Endothelial cell of umbilical vein (primary cell): ENCODE measurements around the gene FOXC1. TPM values are rescaled to one million over a fixed set of nuclear protein-coding genes. Genes with fewer than 3 reads are reported as not detected.

Experiments
- BruUV-seq: library from RNA; stranded (reverse); fragments of 400-500 nt; replicated peaks from 2 replicates; lab custom pipeline; 2021; lab: Mats Ljungman, UMichigan
- CTCF ChIA-PET: fragments of 300-600, 350-600 bp; sonication (Branson Sonifier 250); formaldehyde crosslinking; loops from one replicate; lab custom pipeline; 2021; ENCODE audit warnings: antibody characterized with exemption, inconsistent platforms; lab: Charles Lee
- POLR2A ChIA-PET: fragments of 300-600, 350-600 bp; sonication (Branson Sonifier 250); formaldehyde crosslinking; loops from one replicate; lab custom pipeline; 2021; ENCODE audit warnings: antibody characterized with exemption, inconsistent platforms; lab: Charles Lee
- DNase-seq: peaks from one replicate; pipeline ENCODE4 v3.0.0-alpha.2; 2011; ENCODE audit warnings: low read depth, low spot score
- FAIRE-seq: peaks from 2 replicates; lab custom pipeline; 2011; peaks lifted over from hg19 to GRCh38; lab: Jason Lieb, UNC
- H2AFZ ChIP-seq: 2 replicates; pipeline ENCODE4 v1.6.0; 2012; ENCODE audit warnings: low read depth, low read length, control low read depth, inconsistent platforms
- H3K27ac ChIP-seq: 2 replicates; pipeline ENCODE4 v1.5.1; 2011; ENCODE audit warnings: low read depth, mild to moderate bottlenecking, control low read depth, low read length, moderate library complexity; ENCODE audit not compliant: insufficient read depth
- H3K27me3 ChIP-seq, 2 experiments: 2 replicates each; pipeline versions ENCODE4 v1.6.0 to v1.6.1; 2011; ENCODE audit warnings: low read length in 2 of 2, mixed read lengths in 1 of 2; ENCODE audit not compliant: control insufficient read depth in 2 of 2, insufficient read depth in 2 of 2
- H3K36me3 ChIP-seq, 2 experiments: 2 replicates in 1 of 2; 3 replicates in 1 of 2; pipeline ENCODE4 v1.5.1; 2011; ENCODE audit warnings: low read length in 2 of 2, mild to moderate bottlenecking in 1 of 2, moderate library complexity in 1 of 2; ENCODE audit not compliant: control insufficient read depth in 2 of 2, insufficient read depth in 2 of 2; ENCODE audit errors: extremely low read depth in 1 of 2
- H3K4me1 ChIP-seq: 3 replicates; pipeline ENCODE4 v1.5.1; 2011; ENCODE audit warnings: mild to moderate bottlenecking, low read length; ENCODE audit not compliant: control insufficient read depth, insufficient read depth; ENCODE audit errors: extremely low read depth
- H3K4me2 ChIP-seq: 2 replicates; pipeline ENCODE4 v1.6.1; 2011; ENCODE audit warnings: low read length, control low read depth, mixed read lengths; ENCODE audit not compliant: insufficient read depth
- H3K4me3 ChIP-seq, 3 experiments: fragments of 200-600 bp in 1 of 3; sonication (generic), shearing (Covaris generic) in 1 of 3; replicated peaks in 1 of 3; 2 replicates each; pipeline ENCODE4 v1.5.1; 2011 to 2016; ENCODE audit warnings: control low read depth in 3 of 3, low read length in 3 of 3, mild to moderate bottlenecking in 2 of 3, inconsistent platforms in 1 of 3, low read depth in 1 of 3, moderate library complexity in 1 of 3; ENCODE audit not compliant: insufficient read depth in 1 of 3
- H3K79me2 ChIP-seq: 2 replicates; pipeline ENCODE4 v1.6.0; 2012; ENCODE audit warnings: low read length, inconsistent platforms; ENCODE audit not compliant: control insufficient read depth, insufficient read depth
- H3K9ac ChIP-seq: replicated peaks from 2 replicates; pipeline ENCODE3; 2011; ENCODE audit warnings: low read length, control low read depth; ENCODE audit not compliant: insufficient read depth; ENCODE audit errors: extremely low read depth
- H3K9me1 ChIP-seq: replicated peaks from 3 replicates; pipeline ENCODE4 v1.6.0; 2011; ENCODE audit warnings: mild to moderate bottlenecking, low read length; ENCODE audit not compliant: control insufficient read depth, insufficient read depth; ENCODE audit errors: extremely low read depth
- H3K9me3 ChIP-seq: replicated peaks from 2 replicates; pipeline ENCODE4 v1.5.1; 2012; ENCODE audit warnings: low read length, inconsistent platforms; ENCODE audit not compliant: control insufficient read depth, insufficient read depth
- H4K20me1 ChIP-seq: replicated peaks from 2 replicates; pipeline ENCODE3; 2011; ENCODE audit warnings: mild to moderate bottlenecking, low read length; ENCODE audit not compliant: control insufficient read depth, insufficient read depth; ENCODE audit errors: extremely low read depth
- EZH2 ChIP-seq: IDR thresholded peaks from 2 replicates; pipeline ENCODE4 v1.6.1; 2012; ENCODE audit warnings: borderline replicate concordance, low read depth, mild to moderate bottlenecking, moderate library complexity, low read length, inconsistent platforms; ENCODE audit not compliant: severe bottlenecking
- FOS ChIP-seq: IDR thresholded peaks from 2 replicates; pipeline ENCODE4 v1.6.1; 2011; ENCODE audit warnings: mild to moderate bottlenecking, low read length, moderate library complexity, borderline replicate concordance; ENCODE audit not compliant: insufficient read depth
- GATA2 ChIP-seq: IDR thresholded peaks from 2 replicates; pipeline ENCODE4 v1.7.0; 2011; ENCODE audit warnings: low read depth, mild to moderate bottlenecking, moderate library complexity, mixed read lengths, low read length; ENCODE audit not compliant: insufficient read length, insufficient read depth
- JUN ChIP-seq: IDR thresholded peaks from 2 replicates; pipeline ENCODE4 v1.6.1; 2011; ENCODE audit warnings: borderline replicate concordance, low read depth; ENCODE audit not compliant: insufficient read length, insufficient read depth
- MYC ChIP-seq: IDR thresholded peaks from one replicate; pipeline ENCODE4 v1.6.1; 2011; ENCODE audit warnings: mild to moderate bottlenecking, low read depth, low read length
- POLR2A ChIP-seq: IDR thresholded peaks from 2 replicates; pipeline ENCODE4 v1.6.1; 2012; ENCODE audit warnings: low read depth, mild to moderate bottlenecking, control low read depth, low read length
- POLR2AphosphoS5 ChIP-seq: IDR thresholded peaks from 2 replicates; pipeline ENCODE4 v1.6.1; 2012; ENCODE audit warnings: low read depth, mild to moderate bottlenecking, control low read depth, low read length, moderate library complexity; ENCODE audit not compliant: insufficient read depth
- dilution Hi-C: fragments of 300-500 bp; cut with MboI; formaldehyde crosslinking; loops from one replicate; pipeline ENCODE4 v1.15.0; 2019; ENCODE audit warnings: low sequenced_read_pairs; ENCODE audit not compliant: extremely low pct_ligation_motif_present
- intact Hi-C: fragments of 100-400 bp; cut with micrococcal nuclease; formaldehyde crosslinking; loops from one replicate; pipeline ENCODE4 v1.10.0; 2022
- polyA plus RNA-seq, 4 experiments: library from polyadenylated mRNA; depleted of rRNA in 3 of 4; stranded (reverse) in 3 of 4; unstranded in 1 of 4; fragments of >200 nt; gene quantifications; 2 replicates each; pipeline versions ENCODE4 v1.2.1 to v1.2.3, GENCODE V29; 2011 to 2012; ENCODE audit warnings: missing spikeins in 1 of 4
- total RNA-seq: library from RNA; stranded (reverse); gene quantifications from 2 replicates; pipeline ENCODE4 v1.2.3, GENCODE V29; 2021
- TF ChIP-seq, protein P1 (sequence below): IDR thresholded peaks from 2 replicates; pipeline ENCODE4 v1.6.1; 2011; ENCODE audit not compliant: insufficient read depth, insufficient read length
- TF ChIP-seq, protein P2 (sequence below), 2 donors: IDR thresholded peaks; 1 replicate in 1 of 2; 2 replicates in 1 of 2; pipeline ENCODE4 v1.5.1; 2011; ENCODE audit warnings: low read length in 2 of 2, mild to moderate bottlenecking in 2 of 2, moderate library complexity in 2 of 2, control low read depth in 1 of 2, inconsistent platforms in 1 of 2, low read depth in 1 of 2; ENCODE audit not compliant: insufficient read depth in 1 of 2; ENCODE audit errors: extremely low read depth in 1 of 2

Gene FOXC1
- total and polyA plus RNA-seq, 2 donors (not counting 3 experiments of a cell fraction or from before 2014, with no cell fraction given): 6.4 to 16.4 TPM

GRCh38 chr6:1641343-1641885, 31.7 kb downstream of the FOXC1 start:
- no peak overlapping the region for H3K4me2 ChIP-seq
- H3K36me3 ChIP-seq: no peaks in the 10 kb centered on the region
- no peaks in the 10 kb centered on the region for H3K27me3 ChIP-seq
- ChIA-PET CTCF (interaction anchor here (0.6 kb wide), 1 partner anchor 438 kb away, joined by 3 read pairs; no protein-coding TSS in a partner anchor), POLR2A (no interaction called here)
- DNase-seq (no peak), FAIRE-seq (peak; percentile 72)
- H3K27ac ChIP-seq: no peak overlapping the region
- H3K9me3 ChIP-seq: no peaks in the 10 kb centered on the region
- intact Hi-C loops: no loop called here
- H3K9me1 ChIP-seq: no peaks in the 10 kb centered on the region
- TF ChIP-seq FOS (no peak), JUN (no peak), POLR2A (no peak), EZH2 (no peak), MYC (no peak), GATA2 (peak; percentile 75), POLR2AphosphoS5 (no peak)
- TF ChIP-seq, protein P1, sequence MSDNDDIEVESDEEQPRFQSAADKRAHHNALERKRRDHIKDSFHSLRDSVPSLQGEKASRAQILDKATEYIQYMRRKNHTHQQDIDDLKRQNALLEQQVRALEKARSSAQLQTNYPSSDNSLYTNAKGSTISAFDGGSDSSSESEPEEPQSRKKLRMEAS: no peak
- TF ChIP-seq, protein P2, sequence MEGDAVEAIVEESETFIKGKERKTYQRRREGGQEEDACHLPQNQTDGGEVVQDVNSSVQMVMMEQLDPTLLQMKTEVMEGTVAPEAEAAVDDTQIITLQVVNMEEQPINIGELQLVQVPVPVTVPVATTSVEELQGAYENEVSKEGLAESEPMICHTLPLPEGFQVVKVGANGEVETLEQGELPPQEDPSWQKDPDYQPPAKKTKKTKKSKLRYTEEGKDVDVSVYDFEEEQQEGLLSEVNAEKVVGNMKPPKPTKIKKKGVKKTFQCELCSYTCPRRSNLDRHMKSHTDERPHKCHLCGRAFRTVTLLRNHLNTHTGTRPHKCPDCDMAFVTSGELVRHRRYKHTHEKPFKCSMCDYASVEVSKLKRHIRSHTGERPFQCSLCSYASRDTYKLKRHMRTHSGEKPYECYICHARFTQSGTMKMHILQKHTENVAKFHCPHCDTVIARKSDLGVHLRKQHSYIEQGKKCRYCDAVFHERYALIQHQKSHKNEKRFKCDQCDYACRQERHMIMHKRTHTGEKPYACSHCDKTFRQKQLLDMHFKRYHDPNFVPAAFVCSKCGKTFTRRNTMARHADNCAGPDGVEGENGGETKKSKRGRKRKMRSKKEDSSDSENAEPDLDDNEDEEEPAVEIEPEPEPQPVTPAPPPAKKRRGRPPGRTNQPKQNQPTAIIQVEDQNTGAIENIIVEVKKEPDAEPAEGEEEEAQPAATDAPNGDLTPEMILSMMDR (IDR thresholded peaks at IDR 0.05; ENCODE audit: extremely low read depth in 1 of 2, insufficient read depth in 1 of 2, low read depth in 1 of 2, low read length in 2 of 2): no peak
- no TSS peak for BruUV-seq
- dilution Hi-C loops: no loop called here
- H2AFZ ChIP-seq: no peak overlapping the region
- no peaks in the 10 kb centered on the region for H4K20me1 ChIP-seq
- peaks cover 13% of the 10 kb centered on the region for H3K4me1 ChIP-seq
- no peaks in the 10 kb centered on the region for H3K79me2 ChIP-seq
- no peak overlapping the region for H3K9ac ChIP-seq
- no peak overlapping the region for H3K4me3 ChIP-seq
